HG03442 (cell line): ENCODE data around the gene CCDC187.

Experiments
- ATAC-seq: cut with Tn5 transposase; IDR thresholded peaks from one replicate; pipeline ENCODE4 v1.9.1; 2021; ENCODE audit warnings: mild to moderate bottlenecking, moderate library complexity; ENCODE audit not compliant: unreplicated experiment

The CCDC187 gene

DNA sequence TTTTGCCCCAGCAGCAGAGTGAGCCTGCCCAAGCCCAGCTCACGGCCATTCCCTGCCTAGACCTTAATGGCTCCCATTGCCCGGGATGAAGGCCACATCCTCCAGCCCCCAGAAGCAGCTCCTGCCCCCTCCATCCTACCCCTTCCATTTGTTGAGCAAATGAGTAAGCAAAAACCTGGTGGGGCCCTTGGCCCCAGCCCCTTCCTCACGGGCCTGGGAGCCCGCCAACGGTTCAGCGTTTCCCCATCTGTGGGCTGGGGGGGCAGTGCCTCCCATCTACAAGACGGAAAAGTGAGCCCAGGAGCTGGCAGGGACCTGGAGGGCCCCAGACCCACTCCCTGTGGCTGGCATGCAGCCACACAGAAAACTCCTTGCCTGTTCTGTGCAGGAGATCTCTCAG lies 4.4 kb downstream of the CCDC187 start:
- ATAC-seq, result no peak

DNA sequence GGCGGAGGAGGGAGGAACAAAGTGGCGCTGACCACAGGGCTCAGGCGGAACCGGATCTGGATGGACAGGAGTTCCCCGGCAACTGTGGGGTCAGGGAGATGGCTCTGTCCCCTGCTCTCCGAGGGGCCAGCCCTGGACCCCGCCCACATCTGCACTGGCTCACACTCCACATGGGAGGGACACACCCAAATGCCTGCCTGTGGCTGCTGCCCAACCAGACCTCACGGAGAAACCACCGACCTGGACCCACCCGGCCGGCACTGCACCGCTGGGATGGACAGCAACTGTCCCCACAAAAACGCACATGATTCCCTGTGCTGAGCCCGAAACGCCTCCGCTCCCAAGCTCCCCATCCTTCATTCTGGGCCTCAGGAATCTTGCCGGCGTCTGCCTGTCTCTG lies 4.8 kb downstream of the CCDC187 start:
- ATAC-seq, result no peak

DNA sequence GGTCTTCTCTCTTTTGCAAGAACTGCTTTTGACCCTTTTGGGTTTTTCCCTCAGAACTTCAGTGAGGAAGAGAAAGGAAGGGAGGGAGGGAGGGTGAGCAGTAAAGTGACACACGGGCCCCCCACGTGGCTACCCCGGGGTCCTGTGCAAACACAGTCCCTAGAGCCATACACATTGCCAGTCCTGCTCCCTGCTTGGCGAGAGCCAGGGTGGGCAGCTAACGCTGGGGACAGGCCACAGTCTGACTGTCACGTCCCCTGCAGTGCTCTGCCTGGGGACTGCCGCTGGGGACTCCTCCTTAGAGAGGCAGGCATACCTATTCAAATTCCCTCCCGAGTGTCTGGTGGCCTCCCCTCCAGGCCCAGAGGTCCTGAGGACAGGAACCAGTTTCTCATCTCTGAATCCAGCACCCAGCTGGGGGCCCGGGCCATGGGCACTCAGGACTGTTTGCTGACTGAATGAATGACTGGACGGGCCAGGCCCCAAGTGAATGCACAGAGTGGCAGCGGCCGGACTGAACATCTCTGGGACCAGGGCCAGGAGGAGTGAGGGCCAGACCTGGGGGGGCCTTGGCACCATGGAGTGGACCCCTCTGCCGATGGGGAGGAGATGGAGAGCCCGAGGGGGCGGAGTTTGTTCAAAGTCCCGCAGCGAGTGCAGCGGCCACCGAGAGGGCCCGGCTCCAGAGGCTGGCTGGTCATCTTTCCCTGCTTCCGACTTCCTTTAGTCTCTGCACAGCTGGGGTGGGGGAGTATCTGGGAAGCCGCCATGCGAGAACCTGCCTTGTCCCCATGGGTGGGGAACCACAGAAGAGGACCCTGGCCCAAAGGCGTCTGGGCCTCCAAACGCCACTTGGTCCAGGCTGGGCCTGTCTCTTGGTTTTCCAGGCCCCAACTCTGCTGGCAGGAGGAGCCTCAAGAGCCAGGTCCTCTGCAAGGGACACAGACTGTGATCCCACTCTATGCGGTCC lies 5.8 kb downstream of the CCDC187 start:
- no peak for ATAC-seq

DNA sequence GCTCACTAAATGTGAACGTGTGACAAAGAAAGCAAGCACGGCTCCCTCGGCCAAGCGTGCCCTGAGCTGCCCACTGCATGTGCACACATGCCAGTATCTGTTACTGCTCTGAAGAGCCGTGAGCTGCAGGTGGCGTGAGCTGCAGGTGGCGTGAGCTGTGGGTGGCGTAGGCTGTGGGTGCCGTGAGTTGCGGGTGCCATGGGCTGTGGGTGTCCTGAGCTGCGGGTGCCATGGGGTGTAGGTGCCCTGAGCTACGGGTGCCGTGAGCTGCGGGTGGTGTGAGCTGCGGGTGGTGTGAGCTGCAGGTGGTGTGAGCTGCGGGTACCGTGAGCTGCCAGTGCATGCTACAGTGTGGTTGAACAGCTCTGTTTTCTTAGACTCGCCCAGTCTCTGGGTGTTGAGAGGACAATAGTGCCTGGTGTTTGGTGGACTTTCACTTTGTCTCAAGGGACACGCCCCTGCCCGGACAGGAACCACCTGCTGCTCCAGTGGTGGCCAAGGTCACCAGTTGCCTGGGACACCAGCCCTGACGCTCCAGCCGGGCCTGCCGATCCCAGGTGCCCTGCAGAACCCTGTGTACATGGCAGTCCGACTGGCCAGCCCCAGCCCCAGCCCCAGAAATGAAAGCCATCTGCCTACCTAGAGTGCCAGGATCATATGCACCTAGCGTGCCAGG lies 6.7 kb downstream of the CCDC187 start:
- ATAC-seq, result no peak

GRCh38 chr9:136296434-136297015 lies 7.4 kb downstream of the CCDC187 start:
- ATAC-seq, result no peak

DNA sequence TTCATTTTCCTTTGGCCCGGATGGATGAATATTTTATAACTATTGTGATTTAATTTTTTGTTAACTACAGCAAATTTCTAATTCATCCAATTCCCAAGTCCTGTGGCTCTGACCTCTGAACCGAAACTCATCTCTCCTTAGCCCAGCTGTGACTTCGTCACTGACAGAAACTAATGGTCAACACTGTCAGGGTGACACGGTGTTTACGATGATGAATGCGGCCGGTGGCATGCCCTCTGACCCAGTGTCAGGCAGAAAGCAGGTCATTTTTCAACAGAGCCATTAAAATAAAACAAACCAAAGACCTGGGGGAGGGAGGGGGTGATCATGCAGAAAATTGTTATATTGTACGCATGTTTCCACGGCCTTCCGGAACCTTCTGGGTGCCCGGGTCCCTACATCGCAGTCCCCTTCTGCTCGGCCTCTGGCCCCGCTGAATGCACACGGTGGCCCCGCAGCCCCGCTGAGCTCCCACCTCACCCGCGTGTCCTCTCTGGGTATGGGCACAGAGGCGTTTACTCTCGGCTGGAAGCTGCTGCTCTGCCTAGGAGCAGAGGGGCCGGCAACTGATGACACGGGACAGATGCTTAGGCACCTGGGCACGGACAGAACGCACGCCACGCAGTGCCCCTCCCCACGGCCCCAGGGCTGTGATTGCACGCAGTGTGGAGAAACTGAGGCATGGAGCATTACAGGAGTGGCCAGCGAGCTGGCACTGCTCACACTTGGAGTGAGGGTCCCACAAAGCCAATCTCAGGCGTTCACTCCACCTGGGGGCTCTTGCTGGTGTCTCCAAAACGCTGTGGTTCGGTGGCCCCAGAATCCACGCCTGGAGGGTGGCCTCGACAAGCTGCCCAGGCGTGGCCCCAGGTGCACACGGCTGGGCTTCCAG lies 8.1 kb downstream of the CCDC187 start:
- ATAC-seq, result no peak

DNA sequence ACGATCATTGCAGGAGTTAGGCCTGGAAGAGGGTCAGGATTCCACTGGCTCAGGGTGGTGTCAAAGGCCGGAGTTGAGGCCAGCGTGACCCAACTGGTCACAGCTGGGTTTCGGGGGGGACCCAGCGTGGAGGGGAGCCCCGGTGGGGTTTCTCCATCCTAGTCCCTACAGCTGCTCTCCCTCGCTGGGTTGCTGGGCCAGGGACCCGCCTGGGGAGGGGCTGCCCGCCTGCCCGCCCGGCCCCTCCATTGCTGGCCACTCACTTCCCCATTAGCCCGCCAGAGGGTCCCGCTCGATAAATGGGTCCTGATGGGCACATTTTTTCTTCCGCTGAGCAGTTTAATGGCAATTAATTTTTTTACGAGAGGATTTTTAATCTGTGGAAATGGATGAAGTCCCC lies 8.8 kb downstream of the CCDC187 start:
- no peak for ATAC-seq

DNA sequence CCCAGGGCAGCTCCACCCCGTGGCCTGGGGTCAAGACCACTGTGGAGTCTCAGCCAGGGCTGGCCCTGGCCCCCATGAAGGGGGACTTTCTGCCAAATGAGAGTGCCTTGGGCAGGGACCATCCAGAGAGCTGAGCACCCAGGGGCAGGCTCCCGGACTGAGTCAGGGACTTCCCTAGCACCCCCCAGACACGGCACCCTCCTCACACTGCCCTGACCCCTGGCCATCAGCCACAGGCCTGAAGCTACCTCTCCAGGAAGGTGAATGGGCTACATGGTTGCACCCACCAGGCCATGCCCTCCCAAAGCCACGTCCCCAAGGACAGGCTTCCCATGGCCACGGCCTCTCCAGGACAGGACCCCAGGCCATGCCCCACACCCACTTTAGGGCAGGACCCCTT lies 9.5 kb downstream of the CCDC187 start:
- no peak for ATAC-seq

GRCh38 chr9:136293476-136294077 lies 10.3 kb downstream of the CCDC187 start:
- ATAC-seq, result no peak

GRCh38 chr9:136292591-136293448 lies 11.1 kb downstream of the CCDC187 start:
- ATAC-seq, result no peak

DNA sequence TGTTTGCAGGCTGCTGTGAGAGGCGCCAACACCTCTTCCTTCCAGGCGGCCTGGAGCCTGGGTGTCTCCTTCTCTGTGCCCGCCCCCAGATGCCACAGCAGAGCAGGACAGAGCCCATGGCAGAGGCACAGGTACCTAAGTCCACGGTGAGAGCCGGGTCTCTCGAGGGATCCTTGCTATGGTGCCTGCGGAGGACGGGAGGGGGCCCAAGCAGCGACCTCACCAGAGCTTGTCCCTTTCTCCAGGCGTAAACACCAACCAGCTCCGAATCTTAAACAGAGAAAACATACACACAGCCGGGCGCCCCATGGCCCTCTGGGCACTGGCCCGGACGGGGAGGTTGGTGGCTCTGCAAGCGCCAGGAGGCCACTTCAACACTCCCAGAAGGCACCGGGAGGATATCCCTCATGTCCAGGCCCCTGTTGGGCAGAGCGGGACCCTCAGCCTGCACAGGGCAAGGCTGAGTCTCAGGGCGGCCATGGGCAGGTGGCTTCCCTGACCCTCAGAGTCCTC lies 11.8 kb downstream of the CCDC187 start:
- no peak for ATAC-seq

DNA sequence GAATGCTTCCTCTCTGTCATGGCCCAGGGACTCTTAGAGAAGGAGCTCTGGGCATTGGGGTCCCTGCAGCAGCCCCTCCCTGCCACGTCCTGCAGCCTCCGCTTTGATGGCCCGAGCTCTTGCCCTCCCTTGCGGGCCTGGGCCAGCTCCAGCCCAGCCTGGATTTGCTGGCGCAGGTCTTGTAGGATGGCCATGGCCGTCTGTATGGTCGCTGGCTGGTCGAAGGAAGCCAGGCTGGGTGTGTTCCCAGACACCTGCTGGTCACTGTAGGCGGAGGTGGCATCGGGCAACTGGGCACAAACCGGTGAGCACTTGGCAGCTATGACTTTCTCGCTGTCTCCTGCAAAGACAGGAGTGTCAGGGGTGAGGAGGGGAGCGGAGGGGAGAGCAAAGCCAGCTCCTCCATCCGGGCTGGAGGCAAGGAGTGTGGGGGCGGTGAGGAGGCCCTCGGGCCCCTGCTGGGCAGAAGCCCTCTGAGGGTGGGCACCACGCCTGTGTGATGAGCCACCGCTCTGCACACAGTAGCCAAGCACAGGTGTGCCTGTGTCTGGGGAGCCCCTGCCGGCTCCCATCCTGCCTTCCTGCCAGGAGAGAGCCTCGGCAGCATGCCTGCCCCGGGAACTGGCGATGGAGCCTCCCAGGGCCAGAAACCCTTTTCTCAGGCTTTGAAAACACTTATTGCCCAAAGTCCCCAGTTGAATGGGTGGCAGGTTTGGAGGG lies 12.4 kb downstream of the CCDC187 start:
- no peak for ATAC-seq

DNA sequence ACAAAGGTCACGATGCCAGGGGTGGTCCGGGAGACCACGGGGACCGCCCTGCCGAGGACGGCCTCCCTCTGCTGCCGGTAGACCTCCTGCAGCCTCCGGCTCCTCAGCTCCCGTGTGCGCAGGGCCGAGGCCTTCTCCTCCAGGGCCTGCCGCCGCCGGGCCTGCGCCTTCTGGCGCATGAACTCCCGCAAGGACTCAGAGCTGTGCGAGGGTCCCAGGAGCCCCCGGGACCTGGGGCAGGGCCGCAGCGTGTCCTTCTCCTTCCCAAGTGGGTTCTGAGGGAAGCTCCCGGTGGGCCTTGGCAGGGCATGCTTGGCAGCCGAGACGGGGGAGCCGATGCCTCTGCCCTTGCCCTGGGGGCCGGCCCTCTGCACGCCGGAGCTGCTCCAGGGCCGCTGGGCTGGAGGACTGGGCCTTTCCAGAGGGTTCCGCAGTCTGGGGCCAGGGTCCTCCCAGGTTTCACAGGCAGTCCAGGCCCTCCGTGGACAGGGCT lies 13.3 kb downstream of the CCDC187 start:
- no peak for ATAC-seq

DNA sequence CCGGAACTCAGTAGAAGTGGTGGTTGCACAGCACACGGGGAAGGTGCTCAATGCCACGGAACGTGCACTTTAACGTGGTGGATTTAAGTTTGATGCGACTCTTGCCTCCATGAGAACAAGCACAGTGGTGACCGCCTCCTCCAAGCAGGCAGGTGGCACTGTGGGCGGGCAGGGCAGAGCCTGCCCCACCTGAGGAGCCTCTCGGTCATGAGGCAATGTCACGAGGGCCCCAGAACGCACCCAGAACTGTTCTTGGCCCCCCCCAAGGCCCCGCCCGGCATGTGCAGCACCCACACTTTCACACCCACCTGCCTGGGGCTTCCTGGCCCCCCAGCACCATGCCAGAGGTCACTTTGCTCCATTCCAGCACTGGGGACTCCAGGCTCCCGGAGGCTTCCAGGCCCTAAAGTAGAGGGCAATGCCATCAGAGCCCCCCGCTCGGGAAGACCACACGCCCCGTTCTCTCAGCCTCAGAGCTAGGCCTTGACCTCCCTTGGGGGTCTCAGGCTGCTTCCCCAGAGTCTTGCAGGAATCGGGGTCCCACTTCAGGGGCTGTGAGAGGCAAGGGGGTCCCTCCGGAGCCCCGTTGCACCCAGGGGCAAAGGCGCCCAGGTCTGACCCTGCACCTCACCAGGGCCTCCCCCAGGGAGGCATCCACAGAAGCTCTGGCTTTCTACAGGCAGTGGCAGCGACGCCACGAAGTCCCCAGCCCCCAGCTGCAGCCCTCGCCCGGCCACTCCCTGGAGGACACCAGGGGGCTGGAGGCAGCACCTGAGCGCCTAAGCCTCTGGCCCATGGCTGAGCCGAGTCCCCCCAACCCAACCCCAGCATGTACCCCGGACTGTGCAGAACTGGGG lies 14.0 kb downstream of the CCDC187 start:
- no peak for ATAC-seq

GRCh38 chr9:136287960-136288753 lies 15.7 kb downstream of the CCDC187 start:
- no peak for ATAC-seq

- ATAC-seq, result no peak
Observed at GRCh38 chr9:136286987-136287379, 16.9 kb downstream of the CCDC187 start.
